ENCODE results near the gene PBLD. TPM values are rescaled to one million over a fixed set of nuclear protein-coding genes. Genes with fewer than 3 reads are reported as not detected.

PBLD gene
- total RNA-seq (2022; extraction: Qiagen RNA extraction): 2.7 to 3.7 TPM (median 3.4 TPM) in 5 replicates

DNA sequence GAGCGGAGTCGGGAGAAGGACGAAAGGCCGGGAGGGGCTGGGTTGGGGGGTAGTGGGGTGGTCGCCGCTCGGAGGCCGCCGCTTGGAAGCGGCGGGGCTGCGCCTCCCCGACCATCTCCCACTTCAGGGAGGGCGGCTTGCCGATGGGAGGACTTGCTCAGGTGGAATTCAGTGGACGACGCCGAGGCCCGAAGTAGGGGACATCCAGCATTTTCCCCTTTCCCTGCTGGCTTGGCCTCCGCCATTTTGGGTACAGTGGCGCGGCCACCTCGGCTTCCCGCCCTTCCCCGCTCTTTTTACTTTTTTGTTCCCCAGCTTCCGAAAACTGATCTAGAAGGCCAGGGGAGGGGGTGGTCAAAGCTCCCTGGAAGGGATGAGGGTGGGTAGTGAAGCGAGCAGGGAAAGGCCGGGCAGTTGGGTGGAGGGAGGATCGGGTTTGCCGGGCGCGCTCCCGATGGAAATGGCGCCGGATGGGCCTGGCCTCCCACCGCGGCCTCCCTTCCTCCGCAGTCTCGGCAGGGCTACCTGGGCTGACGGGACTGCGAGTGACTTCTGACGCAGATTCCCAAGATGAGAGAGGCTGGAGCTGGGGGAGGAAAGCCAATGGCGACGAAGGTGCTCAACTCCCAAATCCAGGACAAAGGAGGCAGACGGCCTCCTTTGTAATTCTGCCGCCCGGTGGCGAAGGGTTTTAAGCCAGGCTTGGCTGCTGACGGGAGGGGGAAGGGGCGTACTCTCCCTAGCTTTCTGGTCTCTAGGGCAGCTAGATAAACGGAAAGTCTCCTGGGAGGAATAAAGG lies at the start of gene PBLD:
Gene PBLD, minus strand, starts transcription at position 670 of the 799 bp plus-strand sequence. CDS start 26,084 bp downstream, outside the sequence.

DNA sequence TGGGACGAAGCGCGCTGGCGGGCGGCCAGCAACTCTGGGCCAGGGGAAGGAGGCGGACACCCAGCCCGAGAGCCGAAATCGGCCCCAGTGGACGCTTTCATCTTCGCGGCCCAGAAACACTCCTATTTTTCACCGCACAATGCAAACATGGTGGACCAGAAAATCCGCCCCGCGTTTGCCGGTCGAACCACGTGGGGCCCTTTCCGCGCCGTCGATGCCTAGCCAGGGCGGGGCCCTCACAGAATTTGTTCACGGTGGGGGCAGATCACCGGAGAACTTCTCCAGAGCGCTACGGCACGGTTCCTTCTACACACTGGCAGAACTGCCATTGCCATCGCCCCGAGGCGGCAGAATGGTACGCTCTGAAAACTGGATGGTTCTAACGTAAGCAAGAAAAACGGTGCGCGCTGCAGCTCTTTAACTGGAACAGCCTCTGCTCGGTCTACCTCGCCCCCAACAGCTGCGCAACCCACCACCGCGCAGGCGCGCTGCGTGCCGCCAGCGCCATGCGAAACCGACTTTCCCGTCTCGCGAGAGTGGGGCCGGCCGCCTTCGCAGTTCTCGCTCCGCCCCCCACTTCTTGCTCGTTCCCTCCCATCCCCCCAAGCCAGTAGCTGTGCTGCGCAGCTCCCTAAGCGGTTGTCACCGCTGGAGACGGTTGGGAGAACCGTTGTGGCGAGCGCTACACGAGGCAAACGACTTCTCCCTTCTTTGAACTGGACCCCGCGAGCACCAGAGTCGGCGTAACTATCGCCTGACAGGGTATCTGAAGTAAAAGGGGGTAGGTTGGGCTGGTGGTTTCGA lies 1.1 kb downstream of the PBLD start, which contains the start of gene HNRNPH3:
Gene HNRNPH3, plus strand, starts transcription at position 610 of the 804 bp plus-strand sequence. CDS start 5,158 bp downstream, outside the sequence.

Other genes with a start within 250 kb of the PBLD start
- 1.8 to 2.5 TPM (median 2.1 TPM) in 5 replicates for gene MYPN, start 223.4 kb downstream of the PBLD start, total RNA-seq (2022; extraction: Qiagen RNA extraction)
- 0.08 to 0.36 TPM (median 0.21 TPM) in 5 replicates for gene ATOH7, start 100.8 kb downstream of the PBLD start, total RNA-seq (2022; extraction: Qiagen RNA extraction)
- 171 to 235 TPM (median 179 TPM) in 5 replicates for gene HNRNPH3, start 864 bp downstream of the PBLD start, total RNA-seq (2022; extraction: Qiagen RNA extraction)
- 7.2 to 9.6 TPM (median 8.9 TPM) in 5 replicates for gene RUFY2, start 74.3 kb upstream of the PBLD start, total RNA-seq (2022; extraction: Qiagen RNA extraction)
- 7.1 to 11.5 TPM (median 8.4 TPM) in 5 replicates for gene DNA2, start 139.0 kb upstream of the PBLD start, total RNA-seq (2022; extraction: Qiagen RNA extraction)
- 16.5 to 17.9 TPM (median 16.8 TPM) in 5 replicates for gene SLC25A16, start 194.6 kb upstream of the PBLD start, total RNA-seq (2022; extraction: Qiagen RNA extraction)
- 0.37 to 0.68 TPM (median 0.54 TPM) in 5 replicates for gene TET1, start 227.4 kb upstream of the PBLD start, total RNA-seq (2022; extraction: Qiagen RNA extraction)